Calu3 (cell line): ENCODE measurements around the gene DBH. TPM values are rescaled to one million over a fixed set of nuclear protein-coding genes. Genes with fewer than 3 reads are reported as not detected.

Experiments used
- BruUV-seq: library from RNA; stranded (reverse); fragments of 400-500 nt; replicated peaks from 2 replicates; lab custom pipeline; 2021; lab: Mats Ljungman, UMichigan
- CTCF ChIA-PET: fragments of 300-600 bp; sonication (Branson Sonifier 250); formaldehyde crosslinking; loops from one replicate; lab custom pipeline; 2022; ENCODE audit warnings: antibody characterized with exemption; lab: Charles Lee
- DNase-seq: peaks from one replicate; pipeline ENCODE4 v3.0.0; 2022
- H3K27ac Mint-ChIP-seq: one replicate; pipeline ENCODE4 v1.8.0; 2022; ENCODE audit warnings: mixed read lengths; ENCODE audit not compliant: unreplicated experiment
- H3K27me3 Mint-ChIP-seq: one replicate; pipeline ENCODE4 v1.8.0; 2022; ENCODE audit warnings: mixed read lengths; ENCODE audit not compliant: unreplicated experiment
- H3K36me3 Mint-ChIP-seq: one replicate; pipeline ENCODE4 v1.8.0; 2022; ENCODE audit warnings: mild to moderate bottlenecking, moderate library complexity, mixed read lengths; ENCODE audit not compliant: insufficient read depth, unreplicated experiment
- H3K4me1 Mint-ChIP-seq: one replicate; pipeline ENCODE4 v1.8.0; 2022; ENCODE audit warnings: mild to moderate bottlenecking, low read depth, mixed read lengths; ENCODE audit not compliant: unreplicated experiment
- H3K4me3 Mint-ChIP-seq: one replicate; pipeline ENCODE4 v1.8.0; 2022; ENCODE audit warnings: mild to moderate bottlenecking, low read depth, moderate library complexity, mixed read lengths; ENCODE audit not compliant: unreplicated experiment
- H3K9me3 Mint-ChIP-seq: one replicate; pipeline ENCODE4 v1.8.0; 2022; ENCODE audit warnings: low read depth, mixed read lengths; ENCODE audit not compliant: unreplicated experiment
- intact Hi-C: fragments of 100-400 bp; cut with micrococcal nuclease; formaldehyde crosslinking; loops from one replicate; pipeline ENCODE4 v1.10.0; 2022; ENCODE audit not compliant: unreplicated experiment
- total RNA-seq: library from RNA; stranded (reverse); gene quantifications from 2 replicates; pipeline ENCODE4 v1.2.3, GENCODE V29; 2022
- TF ChIP-seq, protein P1 (sequence below): fragments of 200-600 bp; IDR thresholded peaks from one replicate; pipeline ENCODE4 v1.8.0; 2022; ENCODE audit warnings: antibody characterized with exemption; ENCODE audit not compliant: unreplicated experiment

DBH gene
- total RNA-seq, 1 experiment from 2014 or later = not detected

GRCh38 chr9:133641396-133641655 is 5.2 kb downstream of the DBH start:
- Mint-ChIP-seq H3K27me3 (peaks cover 99% of the 10 kb centered on the region), H3K4me1 (no peaks in the 10 kb centered on the region), H3K9me3 (no peaks in the 10 kb centered on the region), H3K27ac (no peak overlapping the region), H3K4me3 (no peak overlapping the region), H3K36me3 (no peaks in the 10 kb centered on the region)
- TF ChIP-seq, protein P1, sequence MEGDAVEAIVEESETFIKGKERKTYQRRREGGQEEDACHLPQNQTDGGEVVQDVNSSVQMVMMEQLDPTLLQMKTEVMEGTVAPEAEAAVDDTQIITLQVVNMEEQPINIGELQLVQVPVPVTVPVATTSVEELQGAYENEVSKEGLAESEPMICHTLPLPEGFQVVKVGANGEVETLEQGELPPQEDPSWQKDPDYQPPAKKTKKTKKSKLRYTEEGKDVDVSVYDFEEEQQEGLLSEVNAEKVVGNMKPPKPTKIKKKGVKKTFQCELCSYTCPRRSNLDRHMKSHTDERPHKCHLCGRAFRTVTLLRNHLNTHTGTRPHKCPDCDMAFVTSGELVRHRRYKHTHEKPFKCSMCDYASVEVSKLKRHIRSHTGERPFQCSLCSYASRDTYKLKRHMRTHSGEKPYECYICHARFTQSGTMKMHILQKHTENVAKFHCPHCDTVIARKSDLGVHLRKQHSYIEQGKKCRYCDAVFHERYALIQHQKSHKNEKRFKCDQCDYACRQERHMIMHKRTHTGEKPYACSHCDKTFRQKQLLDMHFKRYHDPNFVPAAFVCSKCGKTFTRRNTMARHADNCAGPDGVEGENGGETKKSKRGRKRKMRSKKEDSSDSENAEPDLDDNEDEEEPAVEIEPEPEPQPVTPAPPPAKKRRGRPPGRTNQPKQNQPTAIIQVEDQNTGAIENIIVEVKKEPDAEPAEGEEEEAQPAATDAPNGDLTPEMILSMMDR = no peak
- intact Hi-C loops = no loop called here
- CTCF ChIA-PET = no interaction called here
- BruUV-seq = no TSS peak
- DNase-seq = no peak

GRCh38 chr9:133641861-133642595 is 5.9 kb downstream of the DBH start:
- CTCF ChIA-PET = no interaction called here
- Mint-ChIP-seq H3K4me3 (no peak overlapping the region), H3K36me3 (no peaks in the 10 kb centered on the region), H3K27me3 (peaks cover 99% of the 10 kb centered on the region), H3K4me1 (no peaks in the 10 kb centered on the region), H3K9me3 (no peaks in the 10 kb centered on the region), H3K27ac (no peak overlapping the region)
- DNase-seq = no peak
- TF ChIP-seq, protein P1 = no peak
- intact Hi-C loops = no loop called here
- no TSS peak for BruUV-seq

- Mint-ChIP-seq H3K27ac (no peak overlapping the region), H3K4me1 (no peaks in the 10 kb centered on the region), H3K27me3 (peaks cover 99% of the 10 kb centered on the region), H3K36me3 (no peaks in the 10 kb centered on the region), H3K9me3 (no peaks in the 10 kb centered on the region), H3K4me3 (no peak overlapping the region)
- CTCF ChIA-PET = no interaction called here
- TF ChIP-seq, protein P1 = no peak
- no TSS peak for BruUV-seq
- DNase-seq = no peak
- intact Hi-C loops = no loop called here
Measured at GRCh38 chr9:133642708-133643361, 6.7 kb downstream of the DBH start.

DNA sequence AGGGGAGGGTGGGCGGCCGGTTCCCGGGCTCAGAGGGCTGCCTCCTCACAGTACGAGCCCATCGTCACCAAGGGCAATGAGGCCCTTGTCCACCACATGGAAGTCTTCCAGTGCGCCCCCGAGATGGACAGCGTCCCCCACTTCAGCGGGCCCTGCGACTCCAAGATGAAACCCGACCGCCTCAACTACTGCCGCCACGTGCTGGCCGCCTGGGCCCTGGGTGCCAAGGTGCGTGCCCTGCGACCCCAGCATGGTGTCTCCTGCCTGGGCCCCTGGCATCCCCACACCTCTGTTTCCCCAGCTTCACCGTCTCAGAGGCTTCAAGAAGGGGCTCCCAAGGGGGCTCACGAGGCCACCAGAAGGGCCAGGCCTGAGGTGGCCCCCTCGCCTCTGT is 7.2 kb downstream of the DBH start:
- BruUV-seq = no TSS peak

More for the DNA sequence above, 7.2 kb downstream of the DBH start:
- intact Hi-C loops = no loop called here
- Mint-ChIP-seq H3K4me3 (no peak overlapping the region), H3K27ac (no peak overlapping the region), H3K27me3 (peaks cover 99% of the 10 kb centered on the region), H3K4me1 (no peaks in the 10 kb centered on the region), H3K9me3 (no peaks in the 10 kb centered on the region), H3K36me3 (no peaks in the 10 kb centered on the region)
- TF ChIP-seq, protein P1 = no peak
- no peak for DNase-seq
- CTCF ChIA-PET = no interaction called here
